CD4-positive, alpha-beta T cell treated with Interleukin-6 at 100 ng/mL for 8 hours (primary cell): ENCODE data around the gene CORO7.
"Not testable (repeated sequence)": the region's sequence is repeated elsewhere in the genome, so short reads cannot be mapped to it uniquely, and the experiment has no call there.

Source experiments
- DNase-seq: peaks from one replicate; pipeline ENCODE4 v3.0.0-alpha.2; 2020; ENCODE audit warnings: mixed read lengths, low spot score

Gene CORO7

GRCh38 chr16:4352843-4353242 lies 63.6 kb downstream of the CORO7 start:
- DNase-seq: no peak

GRCh38 chr16:4351880-4352279 lies 64.5 kb downstream of the CORO7 start:
- DNase-seq: no peak

GRCh38 chr16:4350787-4351659 lies 65.4 kb downstream of the CORO7 start, which contains the start of gene PAM16:
Gene PAM16 (minus strand): TSS chr16:4351321. CDS start chr16:4351234, 87 bp downstream.
- peak; percentile 98 for DNase-seq

- no peak for DNase-seq
These were observed 66.0 kb downstream of the CORO7 start for GRCh38 chr16:4350365-4350786.

GRCh38 chr16:4349332-4349731 lies 67.1 kb downstream of the CORO7 start:
- DNase-seq: no peak

GRCh38 chr16:4347765-4348509 lies 68.5 kb downstream of the CORO7 start:
- DNase-seq: no peak

- no peak for DNase-seq
These were observed 69.4 kb downstream of the CORO7 start for GRCh38 chr16:4347010-4347409.

GRCh38 chr16:4345836-4346781 lies 70.3 kb downstream of the CORO7 start:
- no peak for DNase-seq

- no peak for DNase-seq
These were observed 71.2 kb downstream of the CORO7 start for GRCh38 chr16:4344983-4345835.

- not testable (repeated sequence) for DNase-seq
These were observed 72.0 kb downstream of the CORO7 start for GRCh38 chr16:4344300-4344982.

GRCh38 chr16:4342866-4343744 lies 73.3 kb downstream of the CORO7 start:
- DNase-seq: no peak

GRCh38 chr16:4341250-4341649 lies 75.1 kb downstream of the CORO7 start:
- DNase-seq: no peak

- DNase-seq: no peak
These were observed 76.0 kb downstream of the CORO7 start for GRCh38 chr16:4340443-4340842.

GRCh38 chr16:4339909-4340308 lies 76.5 kb downstream of the CORO7 start:
- no peak for DNase-seq

- DNase-seq: no peak
These were observed 76.9 kb downstream of the CORO7 start for GRCh38 chr16:4339455-4339854.

- DNase-seq: no peak
These were observed 77.6 kb downstream of the CORO7 start for GRCh38 chr16:4338712-4339299.

GRCh38 chr16:4338125-4338582 lies 78.2 kb downstream of the CORO7 start:
- no peak for DNase-seq

- DNase-seq: no peak
These were observed 78.8 kb downstream of the CORO7 start for GRCh38 chr16:4337540-4338088.
